Gastroesophageal sphincter (tissue), 4 donors: ENCODE results near the gene KIF1A. TPM values are rescaled to one million over a fixed set of nuclear protein-coding genes. Genes with fewer than 3 reads are reported as not detected.
"Not testable (repeated sequence)": the region's sequence is repeated elsewhere in the genome, so short reads cannot be mapped to it uniquely, and the experiment has no call there.

Experiments
- ATAC-seq: fragments of 150-250 bp; one replicate; pipeline ENCODE4 v1.9.1; 2016; ENCODE audit warnings: mild to moderate bottlenecking, moderate library complexity
- H3K27ac ChIP-seq, 4 donors: fragments of 200-600 bp; sonication (generic) in 3 of 4; 1 replicate in 3 of 4; 2 replicates in 1 of 4; pipeline ENCODE4 v1.5.1; 2016 to 2019
- H3K27me3 ChIP-seq: fragments of 200-600 bp; sonication (generic); one replicate; pipeline ENCODE4 v1.5.1; 2019
- H3K36me3 ChIP-seq, 2 donors: fragments of 200-600 bp; sonication (generic); one replicate each; pipeline ENCODE4 v1.5.1; 2019; ENCODE audit warnings: control low read depth in 1 of 2
- H3K4me1 ChIP-seq, 3 donors: fragments of 200-600 bp; sonication (generic); 1 replicate in 2 of 3; 2 replicates in 1 of 3; pipeline ENCODE4 v1.5.1; 2016 to 2019; ENCODE audit warnings: control low read depth in 2 of 3
- H3K4me3 ChIP-seq, 2 donors: fragments of 200-600 bp; sonication (generic); one replicate each; pipeline ENCODE4 v1.5.1; 2019; ENCODE audit warnings: mild to moderate bottlenecking in 1 of 2, moderate library complexity in 1 of 2
- H3K9me3 ChIP-seq, 3 donors: fragments of 200-600 bp; sonication (generic); one replicate each; pipeline ENCODE4 v1.5.1; 2017 to 2019; ENCODE audit warnings: control low read depth in 2 of 3
- CTCF ChIP-seq, 4 experiments: fragments of 200-600 bp in 2 of 4; fragments of 450-650 bp in 2 of 4; sonication (generic) in 1 of 4; IDR thresholded peaks; one replicate each; pipeline ENCODE4 v1.5.1; 2017 to 2019; ENCODE audit warnings: antibody characterized with exemption in 4 of 4, mild to moderate bottlenecking in 2 of 4, moderate library complexity in 2 of 4
- EP300 ChIP-seq: sonication (generic); formaldehyde crosslinking; IDR thresholded peaks from one replicate; pipeline ENCODE4 v1.6.1; 2017; ENCODE audit warnings: antibody characterized with exemption, mild to moderate bottlenecking
- POLR2A ChIP-seq, 2 donors: fragments of 450-650 bp; IDR thresholded peaks; one replicate each; pipeline ENCODE4 v1.6.1; 2017; ENCODE audit warnings: antibody characterized with exemption in 2 of 2, mild to moderate bottlenecking in 2 of 2, moderate library complexity in 1 of 2
- POLR2AphosphoS5 ChIP-seq: sonication (generic); formaldehyde crosslinking; IDR thresholded peaks from one replicate; pipeline ENCODE4 v1.6.1; 2017; ENCODE audit warnings: antibody characterized with exemption
- WGBS, 2 donors: methylation state at CpG; one replicate each; pipeline ENCODE4 v1.1.5; 2018; ENCODE audit warnings: low coverage in 1 of 2; 5-methylcytosine and 5-hydroxymethylcytosine counted together
- total RNA-seq, 4 donors: library from RNA; depleted of rRNA; stranded (reverse); fragments of >200 nt; gene quantifications; one replicate each; pipeline ENCODE4 v1.1.0, GENCODE V29; 2016

KIF1A gene
- total RNA-seq, 4 donors from 2014 or later = 0.62 to 2.3 (median 1.6) TPM

DNA sequence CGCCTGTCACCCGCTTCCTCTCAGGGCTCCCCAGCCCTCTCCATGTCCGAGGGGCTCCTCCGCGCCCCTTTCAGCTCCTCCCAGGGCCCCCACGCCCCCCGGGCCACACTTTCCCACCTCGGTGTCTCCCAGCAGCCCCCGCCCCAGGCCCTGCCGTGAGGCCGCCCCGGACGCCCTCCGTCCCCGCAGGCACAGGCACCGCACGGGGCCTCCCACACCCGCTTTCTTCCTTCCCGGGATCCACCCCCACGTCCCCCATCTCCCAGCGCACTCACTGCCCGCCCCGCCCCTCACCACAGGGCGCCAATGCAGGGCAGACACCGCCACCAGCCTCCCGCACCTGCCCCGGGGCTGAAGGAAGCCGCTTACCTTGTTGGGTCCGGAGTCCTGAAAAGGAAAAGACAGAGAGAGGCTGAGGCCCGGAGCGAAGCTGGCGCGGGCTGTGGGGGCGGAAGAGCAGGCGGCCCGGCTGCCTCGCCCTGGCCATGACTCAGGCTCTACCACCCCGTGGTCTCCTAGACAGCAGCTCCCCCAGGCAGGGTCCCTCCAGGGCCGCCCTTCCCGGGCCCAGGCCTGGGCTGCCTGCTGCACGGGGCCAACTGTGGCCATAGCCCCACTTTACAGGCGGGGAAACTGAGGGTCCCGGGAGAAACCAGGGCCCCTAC, 37.7 kb downstream of the KIF1A start:
- Histone ChIP-seq H3K4me1 (no peaks in the 10 kb centered on the region), H3K36me3 (no peaks in the 10 kb centered on the region), H3K9me3 (no peaks in the 10 kb centered on the region), H3K27me3 (peaks cover 80% of the 10 kb centered on the region), H3K4me3 (no peak overlapping the region), H3K27ac (no peak overlapping the region)
- no CpG with 5 or more reads among the region's 43 CpGs for WGBS, 2 donors
- no peak for ATAC-seq
- no peak for TF ChIP-seq EP300
- TF ChIP-seq POLR2AphosphoS5 = no peak
- no peak for TF ChIP-seq POLR2A (IDR thresholded peaks at IDR 0.05)
- TF ChIP-seq CTCF (IDR thresholded peaks at IDR 0.05) = no peak

DNA sequence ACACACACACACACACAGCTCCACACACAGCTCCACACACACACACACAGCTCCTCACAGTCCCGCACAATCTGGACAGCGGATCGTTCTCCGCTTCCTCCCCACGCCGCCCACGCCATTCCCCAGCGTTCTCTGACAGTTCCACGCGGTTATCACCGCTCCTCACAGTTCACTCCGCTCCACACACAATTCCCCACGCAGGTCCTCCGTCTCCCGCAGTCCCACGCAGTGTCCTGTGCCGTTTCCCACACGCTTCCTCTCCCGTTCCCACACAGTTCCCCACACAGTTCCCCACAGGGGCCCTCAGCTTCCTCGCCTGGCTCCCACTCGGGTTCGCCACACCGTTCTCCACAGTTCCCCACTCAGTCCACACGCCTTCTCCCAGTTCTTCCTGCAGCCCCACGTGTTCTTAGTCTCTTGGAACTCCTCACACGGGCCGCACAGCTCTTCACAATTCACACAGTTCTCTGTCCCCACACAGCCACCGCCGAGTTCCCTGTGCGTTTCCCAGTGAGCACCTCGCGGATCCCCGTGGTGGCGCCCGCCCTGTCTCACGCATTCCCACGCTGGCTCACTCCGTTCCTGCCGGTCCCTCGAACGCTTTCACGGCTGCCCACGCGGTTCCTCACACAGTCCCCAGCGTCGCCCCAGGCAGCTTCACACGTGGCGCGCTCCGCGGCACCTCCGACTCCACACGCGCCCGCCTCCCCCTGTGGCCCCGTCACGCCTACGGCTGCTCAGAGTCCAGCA, 38.4 kb downstream of the KIF1A start:
- H3K27me3 ChIP-seq = peaks cover 73% of the 10 kb centered on the region
- no peak for ATAC-seq
- no peaks in the 10 kb centered on the region for H3K9me3 ChIP-seq
- no peak overlapping the region for H3K4me3 ChIP-seq
- no peak overlapping the region for H3K27ac ChIP-seq
- no peaks in the 10 kb centered on the region for H3K4me1 ChIP-seq
- no peaks in the 10 kb centered on the region for H3K36me3 ChIP-seq
- WGBS, 2 donors = 86 to 92% methylated on average over 37 to 55 of the region's 58 CpGs
- TF ChIP-seq CTCF (IDR thresholded peaks at IDR 0.05) (no peak), POLR2AphosphoS5 (no peak), POLR2A (IDR thresholded peaks at IDR 0.05) (no peak), EP300 (no peak)

- TF ChIP-seq CTCF (IDR thresholded peaks at IDR 0.05) = no peak
- TF ChIP-seq POLR2AphosphoS5 = no peak
- TF ChIP-seq EP300 = no peak
- TF ChIP-seq POLR2A (IDR thresholded peaks at IDR 0.05) = no peak
- peaks cover 58% of the 10 kb centered on the region for H3K27me3 ChIP-seq
- 41 to 45% methylated on average over 19 to 35 of the region's 39 CpGs for WGBS, 2 donors
- H3K4me3 ChIP-seq = no peak overlapping the region
- no peaks in the 10 kb centered on the region for H3K36me3 ChIP-seq
- ATAC-seq = no peak
- no peak overlapping the region for H3K27ac ChIP-seq
- H3K4me1 ChIP-seq = no peaks in the 10 kb centered on the region
- H3K9me3 ChIP-seq = no peaks in the 10 kb centered on the region
Measured at GRCh38 chr2:240780023-240780700, 39.9 kb downstream of the KIF1A start.

GRCh38 chr2:240779250-240779832, 40.7 kb downstream of the KIF1A start:
- H3K27ac ChIP-seq, H3K4me1 ChIP-seq, H3K4me3 ChIP-seq, ATAC-seq, H3K36me3 ChIP-seq, H3K9me3 ChIP-seq: not testable (repeated sequence)
- peaks cover 50% of the 10 kb centered on the region for H3K27me3 ChIP-seq
- 74 to 75% methylated on average over 5 to 6 of the region's 6 CpGs for WGBS, 2 donors

DNA sequence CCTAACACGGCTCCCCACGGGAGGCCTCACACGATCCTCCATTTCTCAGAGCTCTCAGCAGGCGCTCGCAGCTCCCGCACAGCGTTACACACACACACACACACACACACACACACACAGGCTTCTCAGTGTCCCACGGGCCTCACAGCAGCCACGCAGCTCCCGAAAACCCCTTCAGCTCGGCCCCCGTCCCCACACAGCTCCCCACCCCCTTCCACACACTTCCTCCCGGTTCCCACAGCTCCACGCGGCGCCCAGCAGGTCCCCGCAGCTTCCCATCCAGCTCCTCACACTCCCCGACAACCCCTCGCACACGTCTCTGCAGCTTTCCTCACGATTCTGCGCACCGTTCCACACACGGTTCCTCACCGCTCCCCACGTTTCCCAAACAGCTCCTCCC, 41.6 kb downstream of the KIF1A start:
- Histone ChIP-seq H3K4me3 (no peak overlapping the region), H3K36me3 (no peaks in the 10 kb centered on the region), H3K27ac (no peak overlapping the region), H3K27me3 (peaks cover 41% of the 10 kb centered on the region), H3K4me1 (no peaks in the 10 kb centered on the region), H3K9me3 (no peaks in the 10 kb centered on the region)
- TF ChIP-seq POLR2A (IDR thresholded peaks at IDR 0.05) = no peak
- no peak for ATAC-seq
- WGBS, 2 donors = 82 to 87% methylated on average over 14 to 21 of the region's 26 CpGs
